ENCODE measurements around the gene TIAM2.

Gene TIAM2

GRCh38 chr6:155196911-155197310 lies 201.8 kb downstream of the TIAM2 start:
- Histone ChIP-seq H3K36me3 (no peaks in the 10 kb centered on the region), H3K9me3 (no peaks in the 10 kb centered on the region), H3K27ac (no peak overlapping the region), H3K4me1 (ENCODE audit: control insufficient read depth in 1 of 2, insufficient read depth in 1 of 2, low read depth in 1 of 2, low read length in 1 of 2) (no peaks in the 10 kb centered on the region), H3K4me3 (ENCODE audit: low read depth in 1 of 2, low read length in 1 of 2) (no peak overlapping the region), H3K27me3 (no peaks in the 10 kb centered on the region)
- no peak for TF ChIP-seq CTCF (IDR thresholded peaks at IDR 0.05)

- H3K9me3 ChIP-seq: no peaks in the 10 kb centered on the region
- no peaks in the 10 kb centered on the region for H3K4me1 ChIP-seq (ENCODE audit: control insufficient read depth in 1 of 2, insufficient read depth in 1 of 2, low read depth in 1 of 2, low read length in 1 of 2)
- no peaks in the 10 kb centered on the region for H3K36me3 ChIP-seq
- H3K27me3 ChIP-seq: no peaks in the 10 kb centered on the region
- TF ChIP-seq CTCF (IDR thresholded peaks at IDR 0.05): no peak
- no peak overlapping the region for H3K4me3 ChIP-seq (ENCODE audit: low read depth in 1 of 2, low read length in 1 of 2)
- H3K27ac ChIP-seq: no peak overlapping the region
These were observed 202.8 kb downstream of the TIAM2 start for GRCh38 chr6:155197932-155198331.

- H3K4me1 ChIP-seq (ENCODE audit: control insufficient read depth in 1 of 2, insufficient read depth in 1 of 2, low read depth in 1 of 2, low read length in 1 of 2): no peaks in the 10 kb centered on the region
- H3K36me3 ChIP-seq: no peaks in the 10 kb centered on the region
- H3K27me3 ChIP-seq: no peaks in the 10 kb centered on the region
- H3K4me3 ChIP-seq (ENCODE audit: low read depth in 1 of 2, low read length in 1 of 2): no peak overlapping the region
- H3K9me3 ChIP-seq: no peaks in the 10 kb centered on the region
- no peak overlapping the region for H3K27ac ChIP-seq
- no peak for TF ChIP-seq CTCF (IDR thresholded peaks at IDR 0.05)
These were observed 204.9 kb downstream of the TIAM2 start for GRCh38 chr6:155200012-155200411.

- Histone ChIP-seq H3K36me3 (no peaks in the 10 kb centered on the region), H3K27ac (no peak overlapping the region), H3K9me3 (no peaks in the 10 kb centered on the region), H3K27me3 (no peaks in the 10 kb centered on the region), H3K4me3 (ENCODE audit: low read depth in 1 of 2, low read length in 1 of 2) (no peak overlapping the region), H3K4me1 (ENCODE audit: control insufficient read depth in 1 of 2, insufficient read depth in 1 of 2, low read depth in 1 of 2, low read length in 1 of 2) (no peaks in the 10 kb centered on the region)
- TF ChIP-seq CTCF (IDR thresholded peaks at IDR 0.05): no peak
These were observed 206.5 kb downstream of the TIAM2 start for GRCh38 chr6:155201461-155202226.

- Histone ChIP-seq H3K9me3 (no peaks in the 10 kb centered on the region), H3K27ac (no peak overlapping the region), H3K4me3 (ENCODE audit: low read depth in 1 of 2, low read length in 1 of 2) (no peak overlapping the region), H3K4me1 (ENCODE audit: control insufficient read depth in 1 of 2, insufficient read depth in 1 of 2, low read depth in 1 of 2, low read length in 1 of 2) (no peaks in the 10 kb centered on the region), H3K27me3 (no peaks in the 10 kb centered on the region), H3K36me3 (no peaks in the 10 kb centered on the region)
- no peak for TF ChIP-seq CTCF (IDR thresholded peaks at IDR 0.05)
These were observed 212.1 kb downstream of the TIAM2 start for GRCh38 chr6:155207223-155207622.

All from neutrophil (primary cell).